OCI-LY3 (cell line): ENCODE results near the gene VWC2L.

ENCODE experiments used
- H2AFZ ChIP-seq: fragments of 200-600, 300-600 bp; shearing (Covaris generic); 2 replicates; pipeline ENCODE4 v1.6.0; 2014; ENCODE audit warnings: antibody characterized with exemption, low read depth, low read length
- H3K27ac ChIP-seq: fragments of 200-600, 300-600 bp; sonication (generic); 2 replicates; pipeline ENCODE4 v1.5.1; 2014; ENCODE audit warnings: mild to moderate bottlenecking, low read length, moderate library complexity, mixed read lengths
- H3K27me3 ChIP-seq: fragments of 200-600, 300-600 bp; sonication (generic); 2 replicates; pipeline ENCODE4 v1.6.1; 2014; ENCODE audit warnings: low read depth, low read length, mixed read lengths
- H3K36me3 ChIP-seq: fragments of 200-600, 300-600 bp; sonication (generic); replicated peaks from 2 replicates; pipeline ENCODE3; 2014; ENCODE audit warnings: low read depth, low read length, mixed read lengths
- H3K4me1 ChIP-seq: fragments of 300-600, 200-600 bp; sonication (generic); 2 replicates; pipeline ENCODE4 v1.6.1; 2014; ENCODE audit warnings: low read length, mixed read lengths
- H3K4me2 ChIP-seq: fragments of 200-600, 300-600 bp; sonication (generic); 2 replicates; pipeline ENCODE4 v1.6.1; 2014; ENCODE audit warnings: low read length, mixed read lengths
- H3K4me3 ChIP-seq: fragments of 300-600, 200-600 bp; sonication (generic); 2 replicates; pipeline ENCODE4 v1.5.1; 2014; ENCODE audit warnings: antibody characterized with exemption, mild to moderate bottlenecking, low read length, moderate library complexity
- H3K79me2 ChIP-seq: fragments of 300-600, 200-600 bp; shearing (Covaris generic); 2 replicates; pipeline ENCODE4 v1.6.1; 2014; ENCODE audit warnings: mild to moderate bottlenecking, low read length, mixed read lengths
- H3K9ac ChIP-seq: fragments of 300-600, 200-600 bp; shearing (Covaris generic); 2 replicates; pipeline ENCODE4 v1.6.0; 2014; ENCODE audit warnings: mild to moderate bottlenecking, low read length, moderate library complexity
- H3K9me3 ChIP-seq: fragments of 200-600, 300-600 bp; shearing (Covaris generic); 2 replicates; pipeline ENCODE4 v1.6.1; 2014; ENCODE audit warnings: low read length, mixed read lengths; ENCODE audit not compliant: insufficient read depth
- H4K20me1 ChIP-seq: fragments of 200-600, 300-600 bp; sonication (generic); 2 replicates; pipeline ENCODE4 v1.6.1; 2016; ENCODE audit warnings: low read length, mixed read lengths; ENCODE audit not compliant: insufficient read depth
- EZH2phosphoT487 ChIP-seq: fragments of 200-600 bp; shearing (Covaris generic); IDR thresholded peaks from 2 replicates; pipeline ENCODE4 v1.6.1; 2018; ENCODE audit warnings: antibody characterized with exemption, mixed run types, low read depth
- TF ChIP-seq, protein P1 (sequence below): fragments of 200-600, 300-600 bp; sonication (generic); IDR thresholded peaks from 2 replicates; pipeline ENCODE4 v1.5.1; 2014; ENCODE audit warnings: antibody characterized with exemption, low read length, low read depth

VWC2L gene

DNA sequence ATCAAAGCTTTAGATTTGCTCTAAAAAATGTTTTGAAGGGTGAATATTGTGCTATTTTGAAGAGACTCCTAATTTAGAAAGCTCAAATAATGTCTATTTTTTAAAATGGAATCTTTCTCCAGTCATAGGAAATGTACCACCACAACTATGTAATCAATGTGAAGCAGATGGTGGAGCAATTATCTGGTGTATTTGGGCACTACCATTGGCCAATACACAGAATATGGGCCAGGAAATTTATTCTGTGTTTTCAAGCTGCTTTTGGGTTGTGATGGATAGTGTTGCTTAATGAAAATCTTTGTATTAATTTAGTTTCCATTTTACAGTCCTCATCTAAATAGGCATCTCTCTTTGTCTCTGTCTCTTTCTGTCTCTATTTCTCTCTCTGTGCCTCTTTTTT is 17.1 kb upstream of the VWC2L start:
- H3K4me2 ChIP-seq, result no peak overlapping the region
- H3K9ac ChIP-seq, result no peak overlapping the region
- TF ChIP-seq, protein P1, sequence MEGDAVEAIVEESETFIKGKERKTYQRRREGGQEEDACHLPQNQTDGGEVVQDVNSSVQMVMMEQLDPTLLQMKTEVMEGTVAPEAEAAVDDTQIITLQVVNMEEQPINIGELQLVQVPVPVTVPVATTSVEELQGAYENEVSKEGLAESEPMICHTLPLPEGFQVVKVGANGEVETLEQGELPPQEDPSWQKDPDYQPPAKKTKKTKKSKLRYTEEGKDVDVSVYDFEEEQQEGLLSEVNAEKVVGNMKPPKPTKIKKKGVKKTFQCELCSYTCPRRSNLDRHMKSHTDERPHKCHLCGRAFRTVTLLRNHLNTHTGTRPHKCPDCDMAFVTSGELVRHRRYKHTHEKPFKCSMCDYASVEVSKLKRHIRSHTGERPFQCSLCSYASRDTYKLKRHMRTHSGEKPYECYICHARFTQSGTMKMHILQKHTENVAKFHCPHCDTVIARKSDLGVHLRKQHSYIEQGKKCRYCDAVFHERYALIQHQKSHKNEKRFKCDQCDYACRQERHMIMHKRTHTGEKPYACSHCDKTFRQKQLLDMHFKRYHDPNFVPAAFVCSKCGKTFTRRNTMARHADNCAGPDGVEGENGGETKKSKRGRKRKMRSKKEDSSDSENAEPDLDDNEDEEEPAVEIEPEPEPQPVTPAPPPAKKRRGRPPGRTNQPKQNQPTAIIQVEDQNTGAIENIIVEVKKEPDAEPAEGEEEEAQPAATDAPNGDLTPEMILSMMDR, result no peak
- TF ChIP-seq EZH2phosphoT487, result no peak
- H3K4me1 ChIP-seq, result no peaks in the 10 kb centered on the region
- H4K20me1 ChIP-seq, result no peaks in the 10 kb centered on the region
- H2AFZ ChIP-seq, result no peak overlapping the region
- no peaks in the 10 kb centered on the region for H3K36me3 ChIP-seq
- no peaks in the 10 kb centered on the region for H3K27me3 ChIP-seq
- H3K79me2 ChIP-seq, result no peaks in the 10 kb centered on the region
- H3K4me3 ChIP-seq, result no peak overlapping the region
- H3K27ac ChIP-seq, result no peak overlapping the region
- H3K9me3 ChIP-seq, result no peaks in the 10 kb centered on the region

- H3K4me1 ChIP-seq, result no peaks in the 10 kb centered on the region
- H4K20me1 ChIP-seq, result no peaks in the 10 kb centered on the region
- no peak overlapping the region for H3K4me3 ChIP-seq
- no peaks in the 10 kb centered on the region for H3K27me3 ChIP-seq
- no peak overlapping the region for H3K27ac ChIP-seq
- no peaks in the 10 kb centered on the region for H3K79me2 ChIP-seq
- no peaks in the 10 kb centered on the region for H3K36me3 ChIP-seq
- H3K9ac ChIP-seq, result no peak overlapping the region
- no peak overlapping the region for H3K4me2 ChIP-seq
- no peak for TF ChIP-seq EZH2phosphoT487
- TF ChIP-seq, protein P1, result no peak
- no peaks in the 10 kb centered on the region for H3K9me3 ChIP-seq
- no peak overlapping the region for H2AFZ ChIP-seq
These were observed 15.8 kb upstream of the VWC2L start for GRCh38 chr2:214395040-214395439.

DNA sequence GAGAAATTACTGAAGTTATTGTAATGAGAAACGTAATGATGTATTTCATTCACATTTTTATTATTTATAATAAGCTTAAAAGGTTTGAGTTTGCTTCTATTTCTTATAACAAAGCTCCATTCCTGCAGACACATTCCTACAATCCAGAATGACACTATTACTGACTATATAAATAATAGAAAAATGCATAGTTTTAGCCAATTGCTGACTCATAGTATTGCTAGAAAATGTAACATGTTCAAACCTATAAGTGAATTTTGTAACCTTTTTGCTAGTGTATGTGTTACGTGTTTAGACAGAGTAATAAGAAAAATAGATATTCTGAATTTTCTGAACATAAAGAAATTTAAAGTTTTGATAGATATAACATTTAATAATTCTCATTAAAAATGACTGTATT is 9.3 kb upstream of the VWC2L start:
- H3K9me3 ChIP-seq, result no peaks in the 10 kb centered on the region
- no peak overlapping the region for H3K4me2 ChIP-seq
- no peaks in the 10 kb centered on the region for H3K27me3 ChIP-seq
- TF ChIP-seq, protein P1, result no peak
- TF ChIP-seq EZH2phosphoT487, result no peak
- H2AFZ ChIP-seq, result no peak overlapping the region
- no peak overlapping the region for H3K27ac ChIP-seq
- no peak overlapping the region for H3K9ac ChIP-seq
- no peaks in the 10 kb centered on the region for H4K20me1 ChIP-seq
- no peaks in the 10 kb centered on the region for H3K4me1 ChIP-seq
- H3K36me3 ChIP-seq, result no peaks in the 10 kb centered on the region
- no peaks in the 10 kb centered on the region for H3K79me2 ChIP-seq
- H3K4me3 ChIP-seq, result no peak overlapping the region

GRCh38 chr2:214410128-214410775 is 602 bp upstream of the VWC2L start:
- no peaks in the 10 kb centered on the region for H3K79me2 ChIP-seq
- no peak overlapping the region for H3K4me3 ChIP-seq
- H3K9me3 ChIP-seq, result no peaks in the 10 kb centered on the region
- no peaks in the 10 kb centered on the region for H3K27me3 ChIP-seq
- H3K36me3 ChIP-seq, result no peaks in the 10 kb centered on the region
- H4K20me1 ChIP-seq, result no peaks in the 10 kb centered on the region
- no peak overlapping the region for H3K4me2 ChIP-seq
- no peak overlapping the region for H3K27ac ChIP-seq
- H2AFZ ChIP-seq, result no peak overlapping the region
- H3K9ac ChIP-seq, result no peak overlapping the region
- H3K4me1 ChIP-seq, result no peaks in the 10 kb centered on the region
- TF ChIP-seq, protein P1, result no peak
- TF ChIP-seq EZH2phosphoT487, result no peak
